GM23338 (cell line): Measurements from ENCODE around the gene ALAD. TPM values are rescaled to one million over a fixed set of nuclear protein-coding genes. Genes with fewer than 3 reads are reported as not detected.

Experiments used
- ATAC-seq: fragments of 200-7000 bp; cut with Tn5 transposase; 3 replicates; pipeline ENCODE4 v1.9.1; 2020
- DNase-seq: peaks from one replicate; pipeline ENCODE4 v3.0.0-alpha.2; 2015; ENCODE audit warnings: low spot score
- H2AFZ ChIP-seq: fragments of 200-600 bp; sonication (generic); 2 replicates; pipeline ENCODE4 v1.8.0; 2016; ENCODE audit warnings: antibody characterized with exemption, mild to moderate bottlenecking, moderate library complexity
- H3F3A ChIP-seq: fragments of 200-600 bp; sonication (generic); replicated peaks from 2 replicates; pipeline ENCODE4 v1.8.0; 2017; ENCODE audit warnings: antibody characterized with exemption, mixed run types, low read depth
- H3K27ac ChIP-seq: fragments of 200-600 bp; sonication (generic); 2 replicates; pipeline ENCODE4 v1.6.1; 2016; ENCODE audit warnings: low read depth
- H3K27me3 ChIP-seq: fragments of 200-600 bp; sonication (generic); 2 replicates; pipeline ENCODE4 v1.8.0; 2016; ENCODE audit warnings: mild to moderate bottlenecking, mixed run types, moderate library complexity; ENCODE audit not compliant: insufficient read depth
- H3K36me3 ChIP-seq: fragments of 200-600 bp; sonication (generic); 2 replicates; pipeline ENCODE4 v1.8.0; 2016; ENCODE audit warnings: mild to moderate bottlenecking; ENCODE audit not compliant: insufficient read depth
- H3K4me1 ChIP-seq: fragments of 200-600 bp; sonication (generic); 2 replicates; pipeline ENCODE4 v1.8.0; 2016; ENCODE audit warnings: mild to moderate bottlenecking, moderate library complexity; ENCODE audit not compliant: insufficient read depth
- H3K4me2 ChIP-seq: fragments of 200-600 bp; sonication (generic); 2 replicates; pipeline ENCODE4 v1.7.1; 2017; ENCODE audit warnings: mixed run types
- H3K4me3 ChIP-seq: fragments of 200-600 bp; sonication (generic); 2 replicates; pipeline ENCODE4 v1.6.1; 2016; ENCODE audit warnings: mixed run types
- H3K79me2 ChIP-seq: fragments of 200-600 bp; sonication (generic); replicated peaks from 2 replicates; pipeline ENCODE4 v1.8.0; 2017; ENCODE audit warnings: mild to moderate bottlenecking; ENCODE audit not compliant: insufficient read depth
- H3K9me2 ChIP-seq: fragments of 200-600 bp; sonication (generic); 2 replicates; pipeline ENCODE4 v1.8.0; 2017; ENCODE audit not compliant: insufficient read depth
- H4K20me1 ChIP-seq: fragments of 200-600 bp; sonication (generic); replicated peaks from 2 replicates; pipeline ENCODE4 v1.8.0; 2017; ENCODE audit warnings: mild to moderate bottlenecking; ENCODE audit not compliant: insufficient read depth
- H3K27ac Mint-ChIP-seq: 2 replicates; pipeline ENCODE4 v1.8.0; 2020; ENCODE audit warnings: inconsistent platforms, mild to moderate bottlenecking, moderate library complexity, mixed read lengths
- H3K27me3 Mint-ChIP-seq: 3 replicates; pipeline ENCODE4 v1.8.0; 2022; ENCODE audit warnings: low read depth, mild to moderate bottlenecking, moderate library complexity, mixed read lengths, inconsistent platforms; ENCODE audit not compliant: insufficient read depth, poor library complexity
- H3K36me3 Mint-ChIP-seq: 3 replicates; pipeline ENCODE4 v1.8.0; 2021; ENCODE audit warnings: low read depth, mild to moderate bottlenecking, inconsistent platforms, moderate library complexity, mixed read lengths
- H3K4me1 Mint-ChIP-seq: 3 replicates; pipeline ENCODE4 v1.8.0; 2020; ENCODE audit warnings: mild to moderate bottlenecking, inconsistent platforms, mixed read lengths
- H3K4me3 Mint-ChIP-seq: 3 replicates; pipeline ENCODE4 v1.8.0; 2021; ENCODE audit warnings: moderate library complexity, mild to moderate bottlenecking, inconsistent platforms, mixed read lengths
- H3K9me3 Mint-ChIP-seq: 3 replicates; pipeline ENCODE4 v1.8.0; 2020; ENCODE audit warnings: moderate library complexity, mild to moderate bottlenecking, inconsistent platforms, mixed read lengths
- CREB1 ChIP-seq: fragments of 250-450 bp; sonication (Bioruptor Pico); IDR thresholded peaks from 2 replicates; pipeline ENCODE4 v1.5.0; 2020; ENCODE audit warnings: low read depth, mild to moderate bottlenecking, moderate library complexity
- CTCF ChIP-seq, 2 experiments: fragments of 200-600 bp in 1 of 2; sonication (generic) in 1 of 2; conservative IDR thresholded peaks; 2 replicates each; pipeline versions ENCODE4 v1.5.1 to v1.6.1; 2016 to 2017; ENCODE audit warnings: antibody characterized with exemption in 2 of 2, low read depth in 2 of 2, mild to moderate bottlenecking in 2 of 2, moderate library complexity in 1 of 2
- EZH2 ChIP-seq: fragments of 200-600 bp; sonication (generic); IDR thresholded peaks from one replicate; pipeline ENCODE4 v1.8.0; 2017; ENCODE audit warnings: antibody characterized with exemption, mild to moderate bottlenecking, low read depth; ENCODE audit not compliant: unreplicated experiment
- EZH2phosphoT487 ChIP-seq: fragments of 200-600 bp; sonication (generic); IDR thresholded peaks from one replicate; pipeline ENCODE4 v1.8.1; 2018; ENCODE audit warnings: antibody characterized with exemption; ENCODE audit not compliant: unreplicated experiment
- JUNB ChIP-seq: IDR thresholded peaks from one replicate; pipeline ENCODE4 v1.6.1; 2016; ENCODE audit warnings: antibody characterized with exemption; ENCODE audit not compliant: unreplicated experiment
- POLR2AphosphoS5 ChIP-seq: IDR thresholded peaks from 2 replicates; pipeline ENCODE4 v1.6.1; 2016; ENCODE audit warnings: antibody characterized with exemption, low read depth
- STAT1 ChIP-seq: IDR thresholded peaks from one replicate; pipeline ENCODE4 v1.6.1; 2016; ENCODE audit warnings: antibody characterized with exemption; ENCODE audit not compliant: unreplicated experiment
- ZNF114 ChIP-seq: fragments of 250-450 bp; sonication (Bioruptor Pico); IDR thresholded peaks from 2 replicates; pipeline ENCODE4 v1.5.0; 2020; ENCODE audit warnings: mild to moderate bottlenecking, moderate library complexity
- ZNF331 ChIP-seq: fragments of 250-450 bp; sonication (Bioruptor Pico); IDR thresholded peaks from 2 replicates; pipeline ENCODE4 v1.5.0; 2020; ENCODE audit warnings: low read depth, mild to moderate bottlenecking, moderate library complexity
- ZNF462 ChIP-seq: fragments of 250-450 bp; sonication (Bioruptor Pico); IDR thresholded peaks from 2 replicates; pipeline ENCODE4 v1.5.0; 2020; ENCODE audit warnings: mild to moderate bottlenecking, moderate library complexity
- polyA plus RNA-seq: library from polyadenylated mRNA; unstranded; fragments of >200 nt; fragmentation: Nextera tagmentation; extraction: Ambion mirVana; gene quantifications from 2 replicates; pipeline ENCODE4 v1.2.1, GENCODE V29; 2016
- total RNA-seq: library from RNA; depleted of rRNA; stranded (reverse); fragments of >200 nt; shearing (Covaris generic); gene quantifications from 2 replicates; pipeline ENCODE4 v1.2.3, GENCODE V29; 2014

ALAD gene
- total and polyA plus RNA-seq, 2 experiments from 2014 or later, result 7.1 to 10.1 TPM

- no peaks in the 10 kb centered on the region for H3K36me3 ChIP-seq
- H3K27me3 ChIP-seq, result no peaks in the 10 kb centered on the region
- no peak overlapping the region for H3K4me3 Mint-ChIP-seq
- H3K4me1 Mint-ChIP-seq, result no peaks in the 10 kb centered on the region
- DNase-seq (no peak), ATAC-seq (no peak)
- H3K4me1 ChIP-seq, result no peaks in the 10 kb centered on the region
- H2AFZ ChIP-seq, result no peak overlapping the region
- no peak overlapping the region for H3K4me3 ChIP-seq
- no peaks in the 10 kb centered on the region for H3K79me2 ChIP-seq
- no peaks in the 10 kb centered on the region for H3F3A ChIP-seq
- no peak overlapping the region for H3K27ac Mint-ChIP-seq
- 0 out of 2 replicates have a peak, but pooled peaks cover 2% of the 10 kb centered on the region for H4K20me1 ChIP-seq
- no peaks in the 10 kb centered on the region for H3K9me3 Mint-ChIP-seq
- H3K4me2 ChIP-seq, result no peak overlapping the region
- H3K9me2 ChIP-seq, result no peaks in the 10 kb centered on the region
- H3K36me3 Mint-ChIP-seq, result peaks cover 3% of the 10 kb centered on the region; the same call in 2 of the 3 replicates
- TF ChIP-seq ZNF331 (CRISPR knock-in tag) (no peak), JUNB (no peak)
- H3K27me3 Mint-ChIP-seq, result peaks cover 7% of the 10 kb centered on the region
- no peak overlapping the region for H3K27ac ChIP-seq
Observed at GRCh38 chr9:113395000-113395861, 5.9 kb downstream of the ALAD start.

- no peaks in the 10 kb centered on the region for H3K4me1 ChIP-seq
- 0 out of 2 replicates have a peak, but pooled peaks cover 2% of the 10 kb centered on the region for H4K20me1 ChIP-seq
- H3K27me3 ChIP-seq, result no peaks in the 10 kb centered on the region
- no peak overlapping the region for H2AFZ ChIP-seq
- H3K36me3 Mint-ChIP-seq, result peaks cover 9% of the 10 kb centered on the region; the same call in 2 of the 3 replicates
- H3K79me2 ChIP-seq, result no peaks in the 10 kb centered on the region
- H3K27me3 Mint-ChIP-seq, result peaks cover 7% of the 10 kb centered on the region
- DNase-seq (no peak), ATAC-seq (no peak)
- no peaks in the 10 kb centered on the region for H3K4me1 Mint-ChIP-seq
- no peaks in the 10 kb centered on the region for H3K9me2 ChIP-seq
- no peak overlapping the region for H3K4me2 ChIP-seq
- no peaks in the 10 kb centered on the region for H3K36me3 ChIP-seq
- H3F3A ChIP-seq, result no peaks in the 10 kb centered on the region
- no peaks in the 10 kb centered on the region for H3K9me3 Mint-ChIP-seq
- H3K4me3 ChIP-seq, result no peak overlapping the region
- H3K4me3 Mint-ChIP-seq, result no peak overlapping the region
- no peak overlapping the region for H3K27ac Mint-ChIP-seq
- no peak overlapping the region for H3K27ac ChIP-seq
- TF ChIP-seq CREB1 (CRISPR knock-in tag), result no peak
- TF ChIP-seq CTCF (conservative IDR thresholded peaks at IDR 0.05; ENCODE audit: low read depth in 2 of 2), result no peak
- TF ChIP-seq EZH2phosphoT487, result no peak
- TF ChIP-seq JUNB, result no peak
- TF ChIP-seq STAT1, result no peak
- TF ChIP-seq POLR2AphosphoS5, result no peak
- TF ChIP-seq ZNF462 (CRISPR knock-in tag), result no peak
- TF ChIP-seq ZNF114 (CRISPR knock-in tag), result no peak
- no peak for TF ChIP-seq EZH2
- TF ChIP-seq ZNF331 (CRISPR knock-in tag), result no peak
Observed at GRCh38 chr9:113393281-113393680, 7.8 kb downstream of the ALAD start.
